Measurements from ENCODE around the gene CNOT6.
"Not testable (repeated sequence)": the region's sequence is repeated elsewhere in the genome, so short reads cannot be mapped to it uniquely, and the experiment has no call there.

The CNOT6 gene

GRCh38 chr5:180521101-180521500, 26.9 kb downstream of the CNOT6 start:
- DNase-seq: no peak

- no peak for DNase-seq
Measured at GRCh38 chr5:180521591-180521990, 27.4 kb downstream of the CNOT6 start.

- DNase-seq: no peak
Measured at GRCh38 chr5:180522330-180522729, 28.2 kb downstream of the CNOT6 start.

GRCh38 chr5:180523629-180524466, 29.7 kb downstream of the CNOT6 start:
- no peak for DNase-seq

GRCh38 chr5:180525399-180525798, 31.2 kb downstream of the CNOT6 start:
- no peak for DNase-seq

- DNase-seq: no peak
Measured at GRCh38 chr5:180526269-180526668, 32.1 kb downstream of the CNOT6 start.

GRCh38 chr5:180527659-180528058, 33.5 kb downstream of the CNOT6 start:
- no peak for DNase-seq

- not testable (repeated sequence) for DNase-seq
Measured at GRCh38 chr5:180531036-180531585, 36.9 kb downstream of the CNOT6 start.

GRCh38 chr5:180532268-180532667, 38.1 kb downstream of the CNOT6 start:
- DNase-seq: no peak

GRCh38 chr5:180533845-180534244, 39.7 kb downstream of the CNOT6 start:
- no peak for DNase-seq

- no peak for DNase-seq
Measured at GRCh38 chr5:180535573-180535972, 41.4 kb downstream of the CNOT6 start.

GRCh38 chr5:180540050-180540694, 46.0 kb downstream of the CNOT6 start:
- DNase-seq: no peak

GRCh38 chr5:180541710-180542109, 47.5 kb downstream of the CNOT6 start:
- DNase-seq: no peak

- DNase-seq: no peak
Measured at GRCh38 chr5:180545248-180545647, 51.1 kb downstream of the CNOT6 start.

- DNase-seq: no peak
Measured at GRCh38 chr5:180548563-180548962, 54.4 kb downstream of the CNOT6 start.

GRCh38 chr5:180553530-180553929, 59.4 kb downstream of the CNOT6 start:
- DNase-seq: no peak

- DNase-seq: no peak
Measured at GRCh38 chr5:180555168-180555921, 61.2 kb downstream of the CNOT6 start.

GRCh38 chr5:180557217-180557809, 63.1 kb downstream of the CNOT6 start:
- no peak for DNase-seq

GRCh38 chr5:180558232-180558631, 64.1 kb downstream of the CNOT6 start:
- DNase-seq: no peak

GRCh38 chr5:180563994-180564393, 69.8 kb downstream of the CNOT6 start:
- DNase-seq: no peak

GRCh38 chr5:180568914-180569313, 74.7 kb downstream of the CNOT6 start:
- DNase-seq: no peak

GRCh38 chr5:180575571-180575970, 81.4 kb downstream of the CNOT6 start:
- no peak for DNase-seq

- no peak for DNase-seq
Measured at GRCh38 chr5:180580681-180581080, 86.5 kb downstream of the CNOT6 start.
